Measurements from ENCODE around the gene TMTC2.

The TMTC2 gene

DNA sequence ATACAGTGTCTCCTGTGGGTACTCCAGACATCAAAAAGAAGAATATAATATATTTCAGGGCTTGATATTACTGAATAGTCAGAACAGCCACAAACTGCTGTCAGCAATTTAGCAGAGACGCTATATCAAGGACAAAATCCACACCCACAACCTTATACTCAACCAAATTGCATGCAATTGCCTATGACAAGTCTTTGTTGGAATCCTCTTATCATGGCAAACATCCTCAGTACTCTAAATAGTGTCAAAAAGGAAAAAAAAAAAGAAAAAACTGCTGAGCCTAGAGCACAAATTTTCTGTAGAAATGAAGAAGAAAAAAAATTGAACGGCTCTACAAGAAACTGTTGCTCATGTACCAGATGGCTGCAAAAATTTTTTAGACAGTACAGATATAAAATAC lies 485.7 kb downstream of the TMTC2 start:
- in situ Hi-C loops (cut with MboI; ENCODE audit: low sequenced_read_pairs): no loop called here

DNA sequence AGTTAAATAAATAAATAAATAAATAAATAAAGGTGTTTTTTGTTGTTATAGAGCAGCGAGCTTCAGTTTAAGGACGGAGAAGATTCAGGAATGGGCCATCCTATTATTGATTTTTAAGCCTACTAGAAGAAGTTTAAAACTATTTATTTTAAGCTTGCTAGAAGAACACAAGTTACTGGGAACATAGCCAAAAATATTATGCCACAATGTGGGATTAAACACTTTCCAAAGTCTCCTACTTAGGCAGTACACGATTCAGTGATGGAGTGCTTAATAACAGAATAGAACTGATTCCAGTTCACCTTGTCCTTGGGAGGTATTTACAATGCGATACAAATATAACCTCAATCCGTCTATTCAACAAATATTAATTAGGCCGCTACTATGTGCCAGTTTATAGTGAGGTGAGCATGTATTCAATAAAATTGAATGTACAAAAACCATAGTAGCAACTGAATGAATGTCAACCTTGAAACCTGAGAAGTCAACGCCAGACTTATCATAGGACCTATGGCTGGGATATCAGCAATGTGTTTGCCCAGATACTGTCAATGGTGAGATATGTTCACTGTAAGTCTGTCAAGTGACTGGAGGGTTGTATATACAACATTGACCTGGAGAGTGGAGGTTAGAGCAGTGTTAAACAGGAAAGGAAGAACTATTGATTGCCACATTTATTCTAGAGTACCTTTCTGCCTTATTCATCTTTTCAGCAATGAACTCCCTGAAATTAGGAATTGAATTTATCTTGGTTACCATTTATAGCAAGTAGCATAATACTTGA lies 486.4 kb downstream of the TMTC2 start:
- in situ Hi-C loops (cut with MboI; ENCODE audit: low sequenced_read_pairs): no loop called here

DNA sequence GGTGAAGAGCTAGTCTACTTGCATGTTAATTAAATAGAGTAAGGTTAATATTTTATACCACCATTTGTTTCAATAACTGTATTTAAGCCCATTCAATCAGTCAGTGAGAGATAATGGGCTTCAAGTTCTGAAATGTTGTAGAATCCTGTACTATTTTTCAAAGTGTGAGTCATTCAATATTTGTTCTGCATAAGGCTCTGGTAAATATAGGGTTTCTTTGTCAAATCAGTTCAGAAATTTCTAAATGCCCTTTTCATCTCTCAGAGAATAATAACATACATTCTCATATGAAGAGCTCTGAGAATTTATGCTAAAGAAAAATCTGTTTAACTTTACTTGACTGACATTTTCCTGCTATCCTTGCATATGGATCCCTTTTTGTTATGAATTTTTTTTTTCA lies 493.3 kb downstream of the TMTC2 start:
- in situ Hi-C loops (cut with MboI; ENCODE audit: low sequenced_read_pairs): no loop called here

DNA sequence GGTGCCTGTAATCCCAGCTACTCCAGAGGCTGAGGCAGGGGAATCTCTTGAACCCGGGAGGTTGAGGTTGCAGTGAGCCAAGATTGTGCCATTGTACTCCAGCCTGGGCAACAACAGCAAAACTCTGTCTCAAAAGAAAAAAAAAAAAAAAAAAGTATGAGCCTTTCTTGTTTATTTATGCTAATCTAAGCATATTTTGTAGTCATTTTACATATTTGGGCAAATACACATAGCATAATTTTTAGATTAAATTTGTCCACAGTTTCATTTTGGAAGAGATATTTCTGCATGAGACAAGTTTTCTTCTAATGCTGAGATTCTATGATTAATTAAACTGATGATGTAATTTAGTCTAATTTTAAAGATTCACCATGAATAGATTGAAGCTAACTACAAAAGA lies 494.4 kb downstream of the TMTC2 start:
- in situ Hi-C loops (cut with MboI; ENCODE audit: low sequenced_read_pairs): no loop called here

DNA sequence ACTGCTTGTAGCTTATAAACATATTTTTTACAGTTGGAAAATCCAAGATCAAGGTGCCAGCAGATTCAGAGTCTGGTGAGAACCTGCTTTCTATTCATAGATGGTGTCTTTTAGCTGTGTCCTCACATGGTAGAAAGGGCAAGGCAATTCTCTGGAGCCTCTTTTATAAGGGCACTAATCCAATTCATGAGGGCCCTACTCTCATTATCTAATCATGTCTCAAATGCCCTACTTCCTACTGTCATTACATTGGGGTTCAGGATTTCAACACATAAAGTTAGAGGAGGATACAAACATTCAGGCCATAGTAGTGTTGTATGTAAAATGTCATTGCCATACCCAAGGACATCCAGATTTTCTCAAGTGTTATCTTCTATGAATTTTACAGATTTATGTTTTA lies 496.4 kb downstream of the TMTC2 start:
- in situ Hi-C loops (cut with MboI; ENCODE audit: low sequenced_read_pairs): no loop called here

All from HL-60/S4 treated with phorbol 12-myristate 13-acetate at 8.2 ng/mL for 4 days and 3 days (cell line).